ENCODE results near the gene FBLN5. TPM values are rescaled to one million over a fixed set of nuclear protein-coding genes. Genes with fewer than 3 reads are reported as not detected.
"Not testable (repeated sequence)": the region's sequence is repeated elsewhere in the genome, so short reads cannot be mapped to it uniquely, and the experiment has no call there.

FBLN5 gene
- total RNA-seq, 2 experiments from 2014 or later, result 2.0 to 2.5 TPM

DNA sequence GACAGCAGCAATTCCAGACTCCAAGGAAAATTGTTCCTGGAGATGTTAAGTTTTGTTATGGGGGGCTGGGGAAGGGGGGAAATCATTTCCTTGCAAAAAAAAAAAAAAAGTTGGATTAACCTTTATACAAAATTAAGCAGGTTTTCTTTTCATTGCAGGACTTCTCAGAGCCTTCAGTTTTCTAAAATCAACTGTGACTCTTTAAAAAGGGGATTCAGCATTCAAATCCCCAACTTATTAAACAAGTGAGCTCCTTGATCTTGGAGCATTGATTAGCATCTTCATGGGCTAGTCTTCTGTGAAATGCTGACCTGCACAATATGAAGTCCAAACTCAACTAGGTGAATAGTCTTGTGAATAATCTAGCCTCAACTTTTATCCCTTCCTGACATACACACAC, 87.3 kb downstream of the FBLN5 start:
- no peaks in the 10 kb centered on the region for H3K9me3 Mint-ChIP-seq
- ChIA-PET POLR2A (interaction anchor here (0.7 to 3.7 kb wide), 4 partner anchors 8 to 246 kb away, joined by 3 to 34 read pairs (median 8); partner anchors contain the start of genes ATXN3 and TC2N), CTCF (interaction anchor here (0.6 to 1.9 kb wide), 4 partner anchors 11 to 137 kb away, joined by 3 to 4 read pairs (median 4); no protein-coding TSS in a partner anchor)

DNA sequence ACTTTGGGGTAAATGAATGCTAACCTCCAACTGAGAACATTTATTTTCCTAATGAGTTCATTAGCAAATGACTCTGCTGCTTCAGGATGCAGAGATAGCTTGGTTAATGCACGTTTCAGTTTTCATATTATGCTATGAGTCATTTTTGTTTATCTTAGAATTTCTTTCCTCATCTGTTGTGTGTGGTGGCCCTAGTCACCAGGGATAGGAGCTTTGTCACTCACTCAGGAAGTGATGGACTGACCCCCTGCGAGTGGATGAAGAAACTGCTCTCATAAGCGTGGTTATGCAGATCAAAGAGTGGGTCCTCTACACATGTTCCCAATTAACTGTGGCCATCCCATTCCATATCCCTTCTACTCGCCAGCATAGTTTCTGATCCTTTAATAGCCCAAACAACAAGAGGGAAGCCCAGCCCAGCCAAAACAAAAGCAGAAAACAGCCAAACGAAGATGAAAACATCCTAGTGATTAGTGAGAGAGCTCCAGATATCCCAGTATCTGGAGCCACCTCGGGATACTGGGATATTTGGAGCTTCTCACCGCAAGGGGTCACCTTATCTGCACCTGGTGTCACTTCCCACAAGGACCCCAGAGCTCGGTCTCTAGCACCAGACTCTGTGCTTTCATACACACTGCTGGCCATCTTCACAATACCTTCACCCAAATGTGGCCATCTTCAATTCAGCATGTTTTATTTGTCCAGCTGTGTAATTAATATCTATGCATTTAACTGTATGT, 88.8 kb downstream of the FBLN5 start:
- H3K4me3 Mint-ChIP-seq, result peak overlapping the region; percentile 16
- peaks cover 81% of the 10 kb centered on the region for H3K4me1 Mint-ChIP-seq
- peaks cover 84% of the 10 kb centered on the region for H3K36me3 Mint-ChIP-seq (ENCODE audit: low read depth)
- no peaks in the 10 kb centered on the region for H3K27me3 Mint-ChIP-seq
- H3K27ac Mint-ChIP-seq, result peak overlapping the region; percentile 81
- CTCF ChIA-PET, result interaction anchor here (0.8 to 1.9 kb wide), 9 partner anchors 8 to 138 kb away, joined by 3 to 8 read pairs (median 4); partner anchors contain the start of gene TC2N
- no peaks in the 10 kb centered on the region for H3K9me3 Mint-ChIP-seq
- peak; percentile 38 for DNase-seq
- POLR2A ChIA-PET, result interaction anchor here (1.3 to 3.7 kb wide), 5 partner anchors 10 to 349 kb away, joined by 3 to 34 read pairs (median 8); partner anchors contain the start of genes PPP4R3A and TC2N

More for the DNA sequence above, 87.3 kb downstream of the FBLN5 start:
- Mint-ChIP-seq H3K27me3 (no peaks in the 10 kb centered on the region), H3K36me3 (ENCODE audit: low read depth) (peaks cover 88% of the 10 kb centered on the region), H3K4me3 (no peak overlapping the region), H3K27ac (peak overlapping the region; percentile 79), H3K4me1 (peaks cover 83% of the 10 kb centered on the region)
- no peak for DNase-seq

DNA sequence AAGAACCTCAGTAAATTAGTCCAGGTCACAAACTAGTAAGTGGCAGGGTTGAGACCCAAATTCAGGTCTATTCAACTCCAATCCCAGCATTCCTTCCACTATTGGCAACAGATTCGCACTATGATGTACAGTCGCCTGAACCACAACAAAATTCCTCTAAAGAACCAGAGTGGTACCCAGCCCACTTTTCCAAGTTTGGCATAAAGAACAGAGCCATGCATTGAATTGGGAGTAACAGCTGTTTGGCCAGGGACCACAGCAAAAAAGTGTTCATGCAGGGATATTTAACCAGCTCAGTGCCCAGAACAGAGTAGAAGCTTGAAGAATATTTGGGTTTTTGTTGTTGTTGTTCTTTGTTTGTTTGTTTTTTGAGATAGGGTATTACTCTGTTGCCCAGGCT, 89.9 kb downstream of the FBLN5 start:
- ChIA-PET POLR2A (interaction anchor here (1.1 to 3.7 kb wide), 3 partner anchors 11 to 17 kb away, joined by 3 to 34 read pairs (median 12); partner anchors contain the start of gene TC2N), CTCF (interaction anchor here (1.7 kb wide), 1 partner anchor 54 kb away, joined by 8 read pairs; no protein-coding TSS in a partner anchor)
- Mint-ChIP-seq H3K4me3 (no peak overlapping the region), H3K4me1 (peaks cover 70% of the 10 kb centered on the region), H3K27me3 (no peaks in the 10 kb centered on the region), H3K9me3 (no peaks in the 10 kb centered on the region), H3K36me3 (ENCODE audit: low read depth) (peaks cover 83% of the 10 kb centered on the region), H3K27ac (no peak overlapping the region)
- DNase-seq, result no peak

DNA sequence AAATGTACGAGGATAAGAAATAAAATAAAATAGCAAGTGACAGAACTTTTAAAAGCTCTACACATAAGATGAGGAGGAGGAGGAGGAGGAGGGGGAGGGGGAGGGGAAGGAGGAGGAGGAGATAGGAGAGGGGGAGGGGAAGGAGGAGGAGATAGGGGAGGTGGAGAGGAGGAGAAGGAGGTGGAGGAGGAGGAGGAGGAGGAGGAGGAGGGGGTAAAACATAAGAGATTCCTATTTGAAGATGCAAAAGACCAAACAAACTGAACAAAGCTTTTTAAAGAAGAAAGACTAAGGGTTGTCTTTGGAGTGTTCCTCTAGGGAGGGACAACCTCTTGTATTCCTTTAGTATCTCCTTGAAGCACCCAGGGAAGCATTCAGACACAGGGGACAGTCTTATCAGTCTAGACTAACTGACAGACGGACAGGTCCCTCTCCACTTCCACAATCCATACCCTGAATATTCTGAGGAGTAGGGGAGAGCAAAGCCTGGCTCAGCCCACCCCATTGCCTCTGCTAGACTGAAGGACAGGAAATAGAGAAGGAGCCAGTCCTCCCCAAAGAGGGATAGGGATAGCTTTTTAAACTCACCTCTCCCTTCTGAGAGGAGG, 93.1 kb downstream of the FBLN5 start:
- no peaks in the 10 kb centered on the region for H3K9me3 Mint-ChIP-seq
- peaks cover 45% of the 10 kb centered on the region for H3K4me1 Mint-ChIP-seq
- no peak for DNase-seq
- no peak overlapping the region for H3K27ac Mint-ChIP-seq
- H3K4me3 Mint-ChIP-seq, result no peak overlapping the region
- H3K36me3 Mint-ChIP-seq (ENCODE audit: low read depth), result peaks cover 82% of the 10 kb centered on the region
- CTCF ChIA-PET, result interaction anchor here (1.4 kb wide), 1 partner anchor 9 kb away, joined by 3 read pairs; no protein-coding TSS in a partner anchor
- H3K27me3 Mint-ChIP-seq, result no peaks in the 10 kb centered on the region
- POLR2A ChIA-PET, result interaction anchor here (0.9 to 1.4 kb wide), 3 partner anchors 15 to 31 kb away, joined by 3 read pairs; no protein-coding TSS in a partner anchor

DNA sequence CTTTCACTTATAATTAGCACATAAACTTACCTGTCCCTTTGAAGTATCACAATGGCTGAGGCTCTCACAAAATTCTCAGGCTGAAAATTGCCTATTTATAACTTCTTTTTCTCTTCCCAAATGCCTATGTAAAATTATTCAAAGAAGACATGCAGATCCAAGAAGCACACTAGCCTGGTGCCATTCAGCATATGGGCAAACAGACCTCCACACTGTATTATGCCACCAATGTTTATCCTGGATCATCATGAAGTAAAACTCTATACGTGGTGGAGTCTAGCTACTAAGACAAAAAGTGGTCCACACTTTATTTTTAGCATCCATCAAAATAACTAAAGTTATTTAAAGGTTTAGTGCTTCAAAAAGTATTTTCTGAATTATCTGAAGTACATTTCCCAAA, 95.9 kb downstream of the FBLN5 start:
- POLR2A ChIA-PET, result interaction anchor here (1.3 kb wide), 1 partner anchor 9 kb away, joined by 4 read pairs; no protein-coding TSS in a partner anchor
- H3K27ac Mint-ChIP-seq, result no peak overlapping the region
- DNase-seq, result no peak
- peaks cover 23% of the 10 kb centered on the region for H3K4me1 Mint-ChIP-seq
- CTCF ChIA-PET, result no interaction called here
- no peak overlapping the region for H3K4me3 Mint-ChIP-seq
- H3K36me3 Mint-ChIP-seq (ENCODE audit: low read depth), result peaks cover 81% of the 10 kb centered on the region
- H3K9me3 Mint-ChIP-seq, result no peaks in the 10 kb centered on the region
- H3K27me3 Mint-ChIP-seq, result no peaks in the 10 kb centered on the region

DNA sequence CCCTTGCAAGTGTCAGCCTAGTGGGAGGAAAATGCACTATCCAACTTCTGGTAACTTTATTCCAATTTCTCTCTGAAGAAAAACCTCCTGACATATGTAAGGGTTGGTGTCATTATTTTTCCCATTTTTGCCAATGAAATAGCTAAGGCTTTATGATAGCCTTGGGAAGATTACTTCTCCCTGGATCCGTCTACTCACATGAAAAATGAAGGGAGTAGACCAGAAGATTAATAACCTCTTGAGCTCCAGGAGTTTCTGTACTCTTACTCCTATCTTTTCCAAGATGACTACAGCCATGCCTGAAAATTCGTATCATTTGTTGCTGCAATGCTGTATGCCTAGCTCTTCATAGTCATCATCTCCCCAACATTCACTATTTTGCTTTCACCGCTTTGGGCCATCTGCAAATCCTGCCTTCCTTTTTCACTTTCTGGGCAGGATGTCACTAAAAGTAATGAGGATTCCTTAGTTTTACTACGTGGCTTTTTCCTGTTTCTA, 98.9 kb downstream of the FBLN5 start:
- CTCF ChIA-PET, result no interaction called here
- H3K27me3 Mint-ChIP-seq, result no peaks in the 10 kb centered on the region
- peaks cover 82% of the 10 kb centered on the region for H3K36me3 Mint-ChIP-seq (ENCODE audit: low read depth)
- no peak for DNase-seq
- no peaks in the 10 kb centered on the region for H3K9me3 Mint-ChIP-seq
- POLR2A ChIA-PET, result no interaction called here
- peaks cover 5% of the 10 kb centered on the region for H3K4me1 Mint-ChIP-seq
- no peak overlapping the region for H3K27ac Mint-ChIP-seq
- H3K4me3 Mint-ChIP-seq, result no peak overlapping the region

DNA sequence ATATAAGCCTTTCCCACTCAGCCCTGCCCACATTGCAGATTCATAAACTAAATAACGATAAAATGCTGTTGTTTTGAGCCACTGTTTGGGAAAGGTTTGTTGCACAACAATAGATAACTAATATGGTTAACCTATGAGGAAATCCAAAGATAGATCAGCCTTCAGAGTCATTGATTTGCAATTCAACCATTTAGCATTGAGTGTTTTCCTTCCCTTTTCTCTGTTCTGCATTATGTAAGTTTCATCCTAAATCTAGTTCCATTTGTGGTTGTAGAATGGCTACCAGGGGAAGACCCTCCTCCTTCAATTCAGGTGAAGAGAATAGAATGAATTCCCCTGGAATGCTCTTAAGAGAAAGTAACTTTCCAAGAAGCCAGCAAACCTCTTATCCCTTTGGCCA, 99.8 kb downstream of the FBLN5 start:
- Mint-ChIP-seq H3K4me3 (no peak overlapping the region), H3K9me3 (no peaks in the 10 kb centered on the region), H3K4me1 (peaks cover 5% of the 10 kb centered on the region), H3K27me3 (no peaks in the 10 kb centered on the region), H3K27ac (no peak overlapping the region), H3K36me3 (ENCODE audit: low read depth) (peaks cover 83% of the 10 kb centered on the region)
- ChIA-PET CTCF (no interaction called here), POLR2A (interaction anchor here (0.6 kb wide), 1 partner anchor 285 kb away, joined by 3 read pairs; no protein-coding TSS in a partner anchor)
- no peak for DNase-seq

DNA sequence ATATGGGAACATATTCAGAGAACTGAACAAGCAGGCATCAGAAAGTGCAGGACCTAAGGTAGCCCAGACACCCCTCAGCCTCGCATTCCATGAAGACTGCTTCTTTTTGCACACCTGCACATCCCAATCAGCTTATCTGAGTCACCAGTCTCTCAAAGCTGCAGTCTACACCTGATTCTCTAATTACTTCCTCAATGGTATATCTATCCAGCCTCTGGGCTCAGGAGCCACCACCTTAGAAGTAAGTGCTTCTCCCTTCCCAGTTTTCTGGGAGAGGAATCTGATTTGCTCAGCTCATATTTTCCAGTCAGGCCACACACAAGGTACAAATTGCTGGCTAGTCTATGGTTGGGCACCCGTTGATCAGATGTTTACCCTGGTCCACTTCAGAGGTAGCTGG, 101.8 kb downstream of the FBLN5 start:
- H3K36me3 Mint-ChIP-seq (ENCODE audit: low read depth), result peaks cover 86% of the 10 kb centered on the region
- ChIA-PET POLR2A (interaction anchor here (0.8 to 1.2 kb wide), 4 partner anchors 10 to 23 kb away, joined by 3 to 5 read pairs (median 4); partner anchors contain the start of gene TC2N), CTCF (interaction anchor here (0.8 to 1.5 kb wide), 3 partner anchors 9 to 66 kb away, joined by 3 to 4 read pairs (median 4); no protein-coding TSS in a partner anchor)
- H3K27ac Mint-ChIP-seq, result no peak overlapping the region
- H3K4me1 Mint-ChIP-seq, result peaks cover 10% of the 10 kb centered on the region
- no peaks in the 10 kb centered on the region for H3K9me3 Mint-ChIP-seq
- no peak for DNase-seq
- H3K4me3 Mint-ChIP-seq, result no peak overlapping the region
- no peaks in the 10 kb centered on the region for H3K27me3 Mint-ChIP-seq

DNA sequence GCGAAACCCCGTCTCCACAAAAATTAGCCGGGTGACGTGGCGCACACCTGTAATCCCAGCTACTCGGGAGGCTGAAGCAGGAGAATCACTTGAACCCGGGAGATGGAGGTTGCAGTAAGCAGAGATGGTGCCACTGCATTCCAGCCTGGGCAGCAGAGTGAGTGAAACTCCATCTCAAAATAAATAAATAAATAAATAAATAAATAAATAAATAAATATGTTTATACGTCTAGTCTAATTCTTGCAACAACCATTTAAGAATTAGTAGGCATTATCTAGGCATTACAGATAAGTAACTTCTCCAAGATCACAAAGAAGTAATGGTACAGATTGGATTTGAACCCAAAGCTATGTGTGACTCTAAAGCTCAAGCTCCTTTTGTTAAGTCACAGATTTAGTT, 102.4 kb downstream of the FBLN5 start:
- POLR2A ChIA-PET, result interaction anchor here (0.8 to 1.2 kb wide), 4 partner anchors 10 to 23 kb away, joined by 3 to 5 read pairs (median 4); partner anchors contain the start of gene TC2N
- DNase-seq, H3K4me3 Mint-ChIP-seq, H3K9me3 Mint-ChIP-seq, H3K27ac Mint-ChIP-seq, H3K27me3 Mint-ChIP-seq: not testable (repeated sequence)
- CTCF ChIA-PET, result interaction anchor here (1.3 to 1.5 kb wide), 2 partner anchors 11 to 66 kb away, joined by 4 read pairs; no protein-coding TSS in a partner anchor
- Mint-ChIP-seq H3K4me1 (peaks cover 15% of the 10 kb centered on the region), H3K36me3 (ENCODE audit: low read depth) (peaks cover 87% of the 10 kb centered on the region)

DNA sequence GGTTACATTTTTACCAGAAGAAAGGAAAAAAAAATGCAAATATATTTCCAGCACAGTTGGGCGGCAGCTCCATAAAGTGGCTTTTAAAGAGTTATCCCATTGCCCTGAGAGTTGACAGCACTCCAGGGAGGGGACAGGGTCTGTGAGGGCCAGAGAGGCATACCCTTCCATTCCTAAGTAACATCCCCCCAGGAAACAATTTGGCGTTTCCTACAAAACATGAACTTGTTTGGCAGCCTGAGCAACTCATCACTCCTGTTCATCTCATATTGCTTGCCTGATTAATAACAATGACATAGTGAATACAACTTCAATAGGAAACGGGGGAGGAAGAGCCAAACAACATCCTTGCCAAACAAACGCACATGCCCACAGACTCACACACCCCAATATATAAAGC, 103.5 kb downstream of the FBLN5 start:
- no peak overlapping the region for H3K27ac Mint-ChIP-seq
- H3K4me3 Mint-ChIP-seq, result no peak overlapping the region
- POLR2A ChIA-PET, result no interaction called here
- H3K4me1 Mint-ChIP-seq, result peaks cover 23% of the 10 kb centered on the region
- no peak for DNase-seq
- CTCF ChIA-PET, result interaction anchor here (2.6 kb wide), 1 partner anchor 67 kb away, joined by 6 read pairs; no protein-coding TSS in a partner anchor
- no peaks in the 10 kb centered on the region for H3K27me3 Mint-ChIP-seq
- peaks cover 90% of the 10 kb centered on the region for H3K36me3 Mint-ChIP-seq (ENCODE audit: low read depth)
- H3K9me3 Mint-ChIP-seq, result no peaks in the 10 kb centered on the region

DNA sequence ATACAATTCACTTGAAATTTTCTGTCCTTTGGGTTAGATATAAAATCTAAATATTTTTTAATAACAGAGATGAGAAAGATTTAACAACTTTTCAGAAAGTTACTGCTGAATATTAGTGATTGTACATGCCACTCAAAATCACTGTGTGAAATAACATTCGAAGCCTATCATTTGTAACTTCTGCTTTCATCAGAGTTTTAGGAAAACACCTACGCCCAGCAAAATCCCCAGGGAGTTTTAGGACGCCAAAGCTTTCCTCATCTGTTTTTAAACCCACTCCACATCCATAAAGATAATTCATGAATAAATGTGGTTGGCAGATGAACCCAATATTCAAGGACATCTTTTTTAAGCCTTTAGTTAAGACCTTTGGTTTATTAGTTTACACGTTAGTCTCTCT, 104.1 kb downstream of the FBLN5 start:
- DNase-seq, result no peak
- ChIA-PET POLR2A (no interaction called here), CTCF (interaction anchor here (2.6 kb wide), 1 partner anchor 68 kb away, joined by 6 read pairs; no protein-coding TSS in a partner anchor)
- Mint-ChIP-seq H3K9me3 (no peaks in the 10 kb centered on the region), H3K4me1 (peaks cover 26% of the 10 kb centered on the region), H3K27ac (no peak overlapping the region), H3K4me3 (no peak overlapping the region), H3K27me3 (no peaks in the 10 kb centered on the region), H3K36me3 (ENCODE audit: low read depth) (peaks cover 90% of the 10 kb centered on the region)

DNA sequence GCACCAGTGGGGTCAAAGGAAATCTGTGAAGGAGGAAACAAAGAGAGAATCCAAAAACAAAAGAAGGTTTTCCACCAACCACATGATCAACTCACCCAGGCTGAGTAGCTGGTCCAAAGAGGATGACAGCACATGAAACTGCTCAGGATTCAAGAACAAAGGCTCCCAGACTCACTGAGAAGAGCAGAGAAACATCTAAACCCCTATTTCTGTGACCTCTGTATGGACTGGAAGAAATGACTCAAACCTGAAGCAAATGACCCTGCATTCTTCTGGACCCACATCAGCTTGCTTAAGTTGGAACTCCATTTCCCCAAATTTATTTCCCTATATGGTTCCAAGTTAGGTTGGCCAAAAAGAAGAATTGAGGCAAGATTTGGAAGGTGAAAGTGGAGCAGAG, 106.4 kb downstream of the FBLN5 start:
- peaks cover 46% of the 10 kb centered on the region for H3K4me1 Mint-ChIP-seq
- no peaks in the 10 kb centered on the region for H3K9me3 Mint-ChIP-seq
- ChIA-PET POLR2A (interaction anchor here (1.0 kb wide), 1 partner anchor 22 kb away, joined by 4 read pairs; no protein-coding TSS in a partner anchor), CTCF (interaction anchor here (2.0 kb wide), 1 partner anchor 70 kb away, joined by 6 read pairs; no protein-coding TSS in a partner anchor)
- no peak overlapping the region for H3K4me3 Mint-ChIP-seq
- peaks cover 85% of the 10 kb centered on the region for H3K36me3 Mint-ChIP-seq (ENCODE audit: low read depth)
- no peak overlapping the region for H3K27ac Mint-ChIP-seq
- DNase-seq, result no peak
- no peaks in the 10 kb centered on the region for H3K27me3 Mint-ChIP-seq

All from activated CD4-positive, alpha-beta memory T cell treated with anti-CD3 and anti-CD28 coated beads, Interleukin-2, amount 10 ng/mL, durations not matched to agents 7 days and 5 days (primary cell).